Urinary bladder (tissue), 4 donors: ENCODE results near the gene ZNF205. TPM values are rescaled to one million over a fixed set of nuclear protein-coding genes. Genes with fewer than 3 reads are reported as not detected.

Experiments used
- DNase-seq: peaks from one replicate; pipeline ENCODE4 v3.0.0-alpha.2; 2015; ENCODE audit errors: extremely low spot score
- H3K27ac ChIP-seq: one replicate; pipeline ENCODE4 v1.5.1; 2013; ENCODE audit warnings: low read depth, mild to moderate bottlenecking, moderate library complexity
- H3K36me3 ChIP-seq: one replicate; pipeline ENCODE4 v1.6.1; 2013; ENCODE audit warnings: mild to moderate bottlenecking, moderate library complexity; ENCODE audit not compliant: insufficient read depth
- H3K4me1 ChIP-seq: one replicate; pipeline ENCODE4 v1.6.1; 2013; ENCODE audit warnings: mild to moderate bottlenecking, moderate library complexity; ENCODE audit not compliant: insufficient read depth
- H3K4me3 ChIP-seq: one replicate; pipeline ENCODE4 v1.5.1; 2013; ENCODE audit warnings: low read depth, low read length
- WGBS: extraction: QIAGEN DNeasy Blood & Tissue Kit; methylation state at CpG from one replicate; pipeline ENCODE4 v1.1.7; 2013; 5-methylcytosine and 5-hydroxymethylcytosine counted together
- polyA plus RNA-seq: library from polyadenylated mRNA; stranded (reverse); fragments of 200-250 nt; gene quantifications from one replicate; pipeline ENCODE4 v1.2.3, GENCODE V29; 2013
- total RNA-seq: library from RNA; depleted of rRNA; stranded (reverse); fragments of >200 nt; gene quantifications from one replicate; pipeline ENCODE4 v1.2.3, GENCODE V29; 2014
- donor health status: healthy with polysubstance abuse.
- donor health status: healthy.

Gene ZNF205
- total and polyA plus RNA-seq, 2 donors: 8.9 to 16.4 TPM

DNA sequence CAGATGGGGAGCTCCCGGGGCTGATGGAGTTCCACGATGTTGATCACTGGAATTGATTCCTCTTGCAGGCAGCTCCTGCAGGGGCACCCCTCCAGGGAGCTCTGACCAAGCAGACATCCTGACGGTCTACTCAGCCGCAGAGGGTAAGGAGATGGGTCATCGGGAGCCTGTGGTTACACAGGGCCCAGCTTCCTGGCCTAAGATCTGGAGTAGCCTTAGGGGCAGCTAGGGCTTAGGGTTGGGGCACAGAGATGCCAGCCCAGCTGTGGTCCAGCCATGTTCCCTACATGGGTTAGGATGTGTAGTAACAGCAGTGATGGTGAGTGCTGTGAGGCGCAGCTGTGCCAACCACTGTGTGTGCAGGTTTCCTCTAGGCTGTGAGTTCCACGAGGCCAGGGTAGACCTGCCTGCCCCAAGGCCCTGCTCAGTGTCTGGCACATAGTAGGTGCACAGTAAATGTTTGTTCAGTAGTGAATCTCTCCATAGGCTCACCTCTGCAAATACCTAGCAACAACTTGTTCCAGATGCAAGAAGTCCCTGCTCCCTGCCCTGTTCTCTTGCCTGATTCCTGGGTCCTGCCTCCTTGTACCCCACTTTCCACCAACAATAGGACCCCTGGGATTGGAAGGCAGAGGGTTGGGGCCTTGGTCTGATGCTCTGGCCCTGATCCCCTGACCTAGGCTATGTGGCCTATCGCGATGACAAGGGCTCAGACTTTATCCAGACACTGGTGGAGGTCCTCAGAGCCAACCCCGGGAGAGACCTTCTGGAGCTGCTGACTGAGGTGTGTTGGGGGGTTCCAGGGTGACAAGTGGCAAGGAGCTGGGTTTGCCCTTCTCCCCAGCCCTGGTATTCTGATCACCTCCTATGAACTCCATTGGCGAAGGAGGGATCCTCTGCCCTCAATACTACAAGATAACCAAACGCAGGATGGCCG, 36.1 kb downstream of the ZNF205 start:
- Histone ChIP-seq H3K4me3 (no peak overlapping the region), H3K4me1 (no peaks in the 10 kb centered on the region), H3K36me3 (no peaks in the 10 kb centered on the region), H3K27ac (no peak overlapping the region)
- 92% methylated on average over 13 of the region's 13 CpGs for WGBS
- no peak for DNase-seq

GRCh38 chr16:3149193-3149530, 36.8 kb downstream of the ZNF205 start:
- Histone ChIP-seq H3K27ac (no peak overlapping the region), H3K4me1 (no peaks in the 10 kb centered on the region), H3K4me3 (no peak overlapping the region), H3K36me3 (no peaks in the 10 kb centered on the region)
- 93% methylated on average over 6 of the region's 6 CpGs for WGBS
- no peak for DNase-seq

DNA sequence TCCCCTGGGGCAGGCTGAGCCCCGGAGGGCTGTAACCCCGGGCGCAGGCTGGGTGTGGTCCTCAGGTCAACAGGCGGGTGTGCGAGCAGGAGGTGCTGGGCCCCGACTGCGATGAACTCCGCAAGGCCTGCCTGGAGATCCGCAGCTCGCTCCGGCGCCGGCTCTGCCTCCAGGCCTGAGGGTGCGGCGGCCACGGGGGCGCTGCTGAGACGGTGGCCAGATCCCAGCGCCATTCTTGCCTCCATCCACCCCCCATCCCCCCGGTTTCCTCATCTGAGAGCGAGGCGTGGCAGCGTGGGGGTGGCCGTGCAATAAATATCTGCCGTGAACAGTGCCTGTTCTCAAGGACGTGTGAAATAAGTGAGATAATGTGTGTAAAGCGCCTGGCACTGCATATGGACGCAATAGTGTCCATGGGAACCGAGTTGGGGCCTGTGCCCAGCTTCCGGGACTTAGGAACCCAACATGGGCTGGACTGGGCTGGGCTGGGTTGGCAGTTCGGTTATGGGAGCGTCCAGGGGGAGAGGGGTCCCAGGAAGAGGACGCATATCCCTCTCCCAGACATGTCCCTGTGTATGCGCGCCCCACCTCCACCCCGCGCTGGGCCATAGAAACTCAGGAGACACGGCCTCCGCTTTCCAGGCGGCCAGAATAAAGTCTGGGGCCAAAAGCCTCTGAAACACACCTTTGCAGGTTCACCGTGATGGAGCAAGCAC, 37.4 kb downstream of the ZNF205 start:
- no peaks in the 10 kb centered on the region for H3K4me1 ChIP-seq
- DNase-seq: no peak
- H3K27ac ChIP-seq: peak overlapping the region; percentile 66
- H3K36me3 ChIP-seq: no peaks in the 10 kb centered on the region
- H3K4me3 ChIP-seq: peak overlapping the region; percentile 49
- 5% methylated on average over 41 of the region's 41 CpGs for WGBS

DNA sequence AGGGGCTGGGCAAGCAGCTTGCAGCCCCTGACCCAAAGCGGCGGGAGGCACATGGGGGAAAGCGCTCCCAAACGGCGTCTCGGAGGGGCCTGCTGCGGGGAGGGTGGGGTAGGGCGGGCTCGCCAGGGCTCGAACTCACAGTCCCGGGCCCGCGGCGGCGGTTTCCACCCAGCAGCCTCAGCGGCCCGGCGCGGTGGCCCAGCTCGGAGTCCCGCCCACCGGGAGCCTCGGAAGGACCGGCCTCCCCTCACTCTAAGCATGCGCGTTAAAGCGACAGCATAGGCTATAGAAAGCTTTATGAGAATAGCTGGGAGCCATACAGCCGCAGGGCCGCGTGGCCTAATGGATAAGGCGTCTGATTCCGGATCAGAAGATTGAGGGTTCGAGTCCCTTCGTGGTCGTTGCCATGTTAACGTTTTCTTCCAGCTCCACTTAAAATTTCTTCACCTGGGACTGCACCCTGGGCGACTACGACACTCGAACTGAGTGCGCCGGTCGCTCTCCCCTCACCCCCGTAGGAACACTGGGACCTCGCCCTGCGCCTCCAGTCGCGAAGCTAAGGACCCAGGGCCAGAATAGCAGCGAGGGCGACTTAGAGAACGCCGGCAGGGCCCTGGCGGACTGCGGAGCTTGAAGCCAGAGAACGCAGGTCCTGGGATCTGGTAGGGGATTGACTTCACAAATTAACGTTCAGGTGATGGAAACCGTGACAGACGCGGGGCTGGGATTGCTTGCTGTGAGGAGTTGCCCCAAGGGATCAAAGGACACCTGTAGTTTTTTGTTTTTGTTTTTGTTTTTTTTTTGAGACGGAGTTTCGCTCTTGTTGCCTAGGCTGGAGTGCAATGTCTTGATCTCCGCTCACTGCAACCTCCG, 38.2 kb downstream of the ZNF205 start:
- Histone ChIP-seq H3K4me3 (peak overlapping the region; percentile 49), H3K4me1 (no peaks in the 10 kb centered on the region), H3K36me3 (no peaks in the 10 kb centered on the region), H3K27ac (peak overlapping the region; percentile 75)
- WGBS: 2% methylated on average over 62 of the region's 62 CpGs
- DNase-seq: peak; percentile 96

DNA sequence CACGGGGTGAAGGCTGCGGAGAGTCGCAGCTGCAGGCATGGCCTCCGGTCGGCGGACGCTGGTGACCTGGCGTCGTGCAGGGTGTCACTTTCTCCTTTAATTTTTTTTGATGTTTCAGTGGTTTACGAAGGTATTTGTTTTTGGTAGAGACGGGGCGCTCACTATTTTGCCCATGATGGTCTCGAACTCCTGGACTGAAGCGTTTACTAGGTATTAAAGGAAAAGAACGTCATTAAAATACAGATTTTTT, 39.6 kb downstream of the ZNF205 start:
- peak overlapping the region; percentile 26 for H3K4me3 ChIP-seq
- WGBS: 4% methylated on average over 15 of the region's 15 CpGs
- no peaks in the 10 kb centered on the region for H3K36me3 ChIP-seq
- no peak overlapping the region for H3K27ac ChIP-seq
- no peak for DNase-seq
- no peaks in the 10 kb centered on the region for H3K4me1 ChIP-seq

DNA sequence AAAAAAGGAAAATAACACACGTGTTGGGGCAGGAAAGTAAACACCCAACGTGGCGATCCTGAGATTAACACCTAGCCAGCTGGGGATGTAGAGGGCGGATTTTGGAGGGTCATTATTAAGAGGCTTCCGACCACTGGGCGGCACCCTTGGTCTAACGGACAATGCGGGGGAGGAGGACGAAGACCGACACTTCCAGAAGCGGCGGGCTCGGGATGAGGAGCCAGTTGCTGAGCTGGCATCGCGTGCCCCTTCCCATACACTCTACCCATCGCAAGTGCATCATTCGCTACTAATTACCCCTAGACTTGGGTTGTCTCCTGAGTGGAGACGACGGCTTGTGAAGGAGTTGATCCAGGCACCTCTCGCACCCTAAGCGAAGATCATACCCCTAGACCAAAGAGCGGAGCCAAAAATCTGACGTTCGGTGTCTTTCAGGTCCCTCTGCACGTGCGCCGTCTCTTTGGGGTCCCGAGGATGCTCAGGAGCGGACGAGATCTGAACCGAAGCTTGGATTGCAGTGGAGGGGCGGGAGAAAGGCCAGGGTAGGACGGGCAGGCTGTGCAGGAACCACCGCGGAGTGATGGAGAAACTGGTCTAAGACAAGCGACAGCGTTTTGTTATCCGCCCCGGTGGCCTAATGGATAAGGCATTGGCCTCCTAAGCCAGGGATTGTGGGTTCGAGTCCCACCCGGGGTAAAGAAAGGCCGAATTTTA, 40.0 kb downstream of the ZNF205 start:
- under 1% methylated on average over 42 of the region's 42 CpGs for WGBS
- H3K27ac ChIP-seq: no peak overlapping the region

DNA sequence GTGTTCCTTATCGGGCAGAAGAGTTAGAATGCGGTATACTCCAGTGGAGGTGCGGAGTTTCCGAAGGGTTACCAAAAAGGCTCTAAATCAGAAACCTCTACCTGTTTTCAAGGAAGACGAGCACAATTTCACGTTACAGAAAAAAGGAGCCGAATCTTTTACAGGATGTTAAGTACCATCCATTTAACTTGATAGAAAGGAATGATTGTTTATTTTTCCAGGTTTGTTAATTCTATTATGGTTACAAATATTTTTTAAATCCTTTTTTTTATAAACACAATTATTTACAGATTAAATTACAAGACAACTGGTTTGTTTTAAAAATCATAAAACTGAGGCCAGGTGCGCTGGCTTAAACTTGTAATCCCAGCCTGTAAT, 40.6 kb downstream of the ZNF205 start:
- H3K27ac ChIP-seq: no peak overlapping the region
- H3K4me3 ChIP-seq: no peak overlapping the region
- H3K36me3 ChIP-seq: no peaks in the 10 kb centered on the region
- WGBS: 6% methylated on average over 8 of the region's 8 CpGs
- no peaks in the 10 kb centered on the region for H3K4me1 ChIP-seq
- DNase-seq: no peak

More for the DNA sequence above, 40.0 kb downstream of the ZNF205 start:
- Histone ChIP-seq H3K4me3 (peak overlapping the region; percentile 26), H3K36me3 (no peaks in the 10 kb centered on the region), H3K4me1 (no peaks in the 10 kb centered on the region)
- DNase-seq: peak; percentile 86

DNA sequence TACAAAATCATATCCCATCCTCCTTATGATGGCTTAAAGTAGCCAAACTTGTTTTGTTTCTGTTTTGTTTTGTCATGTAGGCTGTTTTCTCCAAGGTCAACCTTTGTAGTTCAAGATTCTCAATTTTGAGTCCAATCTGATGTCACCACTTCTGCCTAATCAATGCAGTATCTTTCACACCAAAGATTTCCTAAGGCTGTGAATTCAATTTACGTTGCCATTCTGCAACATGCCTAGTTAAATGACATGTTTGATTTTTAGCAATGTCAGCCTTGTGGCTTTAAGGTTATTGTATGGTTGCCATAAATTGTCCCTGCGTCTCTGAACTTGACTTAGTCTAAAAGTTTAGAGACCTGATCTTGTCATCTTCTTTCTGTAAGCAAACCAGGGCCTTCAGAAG, 42.8 kb downstream of the ZNF205 start:
- no peak for DNase-seq
- H3K27ac ChIP-seq: no peak overlapping the region
- WGBS: 86% methylated on average over 2 of the region's 2 CpGs

GRCh38 chr16:3155972-3156371, 43.6 kb downstream of the ZNF205 start:
- no peak overlapping the region for H3K27ac ChIP-seq
- 95% methylated on average over 3 of the region's 3 CpGs for WGBS
- no peak overlapping the region for H3K4me3 ChIP-seq
- no peaks in the 10 kb centered on the region for H3K4me1 ChIP-seq
- H3K36me3 ChIP-seq: no peaks in the 10 kb centered on the region
- no peak for DNase-seq

More for the DNA sequence above, 42.8 kb downstream of the ZNF205 start:
- Histone ChIP-seq H3K4me3 (no peak overlapping the region), H3K4me1 (no peaks in the 10 kb centered on the region), H3K36me3 (no peaks in the 10 kb centered on the region)

GRCh38 chr16:3157229-3158025, 45.0 kb downstream of the ZNF205 start:
- H3K27ac ChIP-seq: peak overlapping the region; percentile 84
- peak; percentile 76 for DNase-seq
- H3K4me1 ChIP-seq: no peaks in the 10 kb centered on the region
- no peaks in the 10 kb centered on the region for H3K36me3 ChIP-seq
- 1% methylated on average over 59 of the region's 59 CpGs for WGBS
- peak overlapping the region; percentile 66 for H3K4me3 ChIP-seq

DNA sequence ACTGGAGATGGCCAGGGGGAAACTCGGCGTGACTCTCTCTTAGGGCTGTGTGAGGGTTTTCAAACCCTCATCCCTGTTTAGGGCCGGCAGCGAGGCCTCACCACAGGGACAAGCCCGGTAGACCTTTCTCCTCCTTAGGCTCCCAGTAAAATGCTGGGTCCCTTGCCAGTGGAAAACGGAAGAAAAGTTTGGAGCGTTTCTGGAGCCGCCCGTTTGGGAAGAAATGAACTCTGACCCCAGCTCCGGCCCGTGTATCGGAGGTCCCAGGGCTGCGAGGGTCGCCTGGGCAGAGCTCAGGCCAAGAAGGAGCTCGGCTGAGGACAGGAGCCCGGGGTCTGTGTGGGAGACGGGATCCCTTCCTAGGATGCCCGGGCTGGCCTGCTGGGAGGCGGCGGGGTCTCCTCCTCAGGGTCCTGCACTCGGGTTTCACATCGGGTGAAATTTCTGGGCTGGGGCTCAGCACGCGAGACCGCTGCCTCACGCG, 45.7 kb downstream of the ZNF205 start:
- DNase-seq: no peak
- under 1% methylated on average over 27 of the region's 27 CpGs for WGBS
- Histone ChIP-seq H3K4me1 (no peaks in the 10 kb centered on the region), H3K27ac (peak overlapping the region; percentile 84), H3K36me3 (no peaks in the 10 kb centered on the region), H3K4me3 (peak overlapping the region; percentile 66)

DNA sequence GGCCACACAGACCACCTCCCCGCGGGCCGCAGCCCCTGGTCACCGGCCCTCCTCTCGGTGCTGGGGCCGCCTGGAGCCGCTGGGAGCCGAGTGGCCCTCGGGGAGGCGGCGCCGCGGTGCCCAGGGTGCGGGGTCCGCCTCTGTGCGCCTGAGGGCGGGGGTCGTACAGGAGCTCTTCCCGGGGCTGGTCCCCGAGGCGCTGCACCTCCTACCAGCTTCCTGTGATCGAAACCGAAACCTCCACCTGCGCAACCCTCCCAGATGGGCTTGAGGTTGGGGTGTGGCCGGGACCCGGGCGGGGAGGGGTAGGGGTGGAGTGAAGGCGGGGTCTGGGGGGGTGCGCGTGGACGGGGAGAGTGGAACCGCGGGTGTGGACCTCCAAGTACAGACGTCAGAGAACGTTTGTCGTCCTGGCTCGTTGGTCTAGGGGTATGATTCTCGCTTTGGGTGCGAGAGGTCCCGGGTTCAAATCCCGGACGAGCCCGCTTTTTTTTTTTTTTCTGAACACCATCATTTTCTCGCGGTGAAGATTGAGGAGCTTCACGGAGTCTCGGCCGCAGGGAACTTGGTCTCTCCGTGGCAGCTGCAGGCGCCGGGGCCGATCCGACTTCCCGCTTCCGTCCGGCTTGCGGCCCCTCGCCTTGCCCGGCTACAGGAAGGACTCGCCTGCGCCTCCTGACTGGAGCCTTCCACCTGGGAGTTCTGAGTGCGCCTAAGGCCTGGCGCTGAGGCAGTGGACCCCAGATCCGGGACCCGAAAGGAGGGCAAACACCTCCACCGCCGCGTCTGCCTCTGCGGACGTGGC, 46.3 kb downstream of the ZNF205 start:
- DNase-seq: peak; percentile 53
- H3K27ac ChIP-seq: peak overlapping the region; percentile 84
- WGBS: 1% methylated on average over 70 of the region's 70 CpGs
- no peaks in the 10 kb centered on the region for H3K36me3 ChIP-seq
- no peaks in the 10 kb centered on the region for H3K4me1 ChIP-seq
- H3K4me3 ChIP-seq: peak overlapping the region; percentile 66
